Right lobe of liver (tissue), 4 donors: Measurements from ENCODE around the gene PRSS36.

Experiments used
- CTCF ChIP-seq, 4 donors: fragments of 200-600 bp in 3 of 4; fragments of 450-650 bp in 1 of 4; IDR thresholded peaks; one replicate each; pipeline versions ENCODE4 v1.5.1 to v1.8.0; 2016 to 2022; ENCODE audit warnings: antibody characterized with exemption in 4 of 4, mild to moderate bottlenecking in 2 of 4
- POLR2A ChIP-seq: fragments of 450-650 bp; IDR thresholded peaks from one replicate; pipeline ENCODE4 v1.6.1; 2017; ENCODE audit warnings: antibody characterized with exemption, mild to moderate bottlenecking
- donor health status: DM: no; HTN: no; CAD: no.
- donor health status: DM: no; HTN: no; CAD: no.
- donor health status: DM: no; HTN: yes; CAD: no.

- no peak for TF ChIP-seq CTCF (IDR thresholded peaks at IDR 0.05)
- TF ChIP-seq POLR2A, result no peak
Measured at GRCh38 chr16:31132303-31132979, 17.4 kb downstream of the PRSS36 start.
